ENCODE data around the gene KCNQ1OT1.

DNA sequence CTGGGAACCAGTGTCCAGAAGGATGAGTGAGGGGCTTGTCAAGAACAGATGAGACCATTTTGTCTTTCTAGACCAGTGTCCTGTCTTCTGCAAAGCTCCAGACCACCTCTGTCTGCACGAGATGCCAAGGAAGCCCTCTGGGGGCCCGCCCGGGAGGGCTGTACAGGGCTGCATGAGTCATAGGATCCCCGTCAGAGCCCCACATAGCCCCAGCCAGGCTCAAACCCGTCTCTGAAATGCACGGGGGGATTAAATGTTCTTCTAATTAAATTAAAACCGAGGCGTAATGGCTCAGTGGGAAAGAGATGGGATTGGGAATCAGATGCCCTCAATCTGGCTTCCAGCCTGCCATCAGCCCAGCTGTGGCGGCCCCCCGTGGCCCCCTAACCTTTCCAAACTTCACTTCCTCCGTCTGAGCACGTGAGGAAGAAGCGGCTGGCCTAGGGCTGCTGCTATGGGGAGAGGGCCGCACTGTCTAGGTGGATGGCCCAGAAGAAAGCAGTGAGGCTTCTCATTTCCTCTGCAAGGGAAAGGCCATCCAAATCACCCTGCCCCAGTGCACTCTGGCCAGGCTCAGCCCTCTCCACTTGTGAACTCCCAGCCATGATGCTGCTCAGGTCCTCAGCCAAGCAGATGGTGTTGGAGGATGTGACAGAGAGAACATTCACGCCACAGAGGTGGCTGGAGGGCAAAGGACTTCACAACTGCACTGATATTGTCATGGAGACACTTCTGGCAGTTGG, 32.8 kb downstream of the KCNQ1OT1 start:
- no peak for TF ChIP-seq POLR2A (IDR thresholded peaks at IDR 0.05; ENCODE audit: low read depth, low read length)
- TF ChIP-seq, protein P1, sequence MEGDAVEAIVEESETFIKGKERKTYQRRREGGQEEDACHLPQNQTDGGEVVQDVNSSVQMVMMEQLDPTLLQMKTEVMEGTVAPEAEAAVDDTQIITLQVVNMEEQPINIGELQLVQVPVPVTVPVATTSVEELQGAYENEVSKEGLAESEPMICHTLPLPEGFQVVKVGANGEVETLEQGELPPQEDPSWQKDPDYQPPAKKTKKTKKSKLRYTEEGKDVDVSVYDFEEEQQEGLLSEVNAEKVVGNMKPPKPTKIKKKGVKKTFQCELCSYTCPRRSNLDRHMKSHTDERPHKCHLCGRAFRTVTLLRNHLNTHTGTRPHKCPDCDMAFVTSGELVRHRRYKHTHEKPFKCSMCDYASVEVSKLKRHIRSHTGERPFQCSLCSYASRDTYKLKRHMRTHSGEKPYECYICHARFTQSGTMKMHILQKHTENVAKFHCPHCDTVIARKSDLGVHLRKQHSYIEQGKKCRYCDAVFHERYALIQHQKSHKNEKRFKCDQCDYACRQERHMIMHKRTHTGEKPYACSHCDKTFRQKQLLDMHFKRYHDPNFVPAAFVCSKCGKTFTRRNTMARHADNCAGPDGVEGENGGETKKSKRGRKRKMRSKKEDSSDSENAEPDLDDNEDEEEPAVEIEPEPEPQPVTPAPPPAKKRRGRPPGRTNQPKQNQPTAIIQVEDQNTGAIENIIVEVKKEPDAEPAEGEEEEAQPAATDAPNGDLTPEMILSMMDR (conservative IDR thresholded peaks at IDR 0.05; ENCODE audit: low read depth, low read length), result no peak
